ENCODE measurements around the gene AMOTL2.

- TF ChIP-seq CTCF (IDR thresholded peaks at IDR 0.05 in 4 of 5, conservative IDR thresholded peaks at IDR 0.05 in 1 of 5) (no peak), POLR2A (IDR thresholded peaks at IDR 0.05) (no peak)
Observed at GRCh38 chr3:134317106-134317947, 56.9 kb downstream of the AMOTL2 start.
